GM23338 (cell line): ENCODE data around the gene TMCC1. TPM values are rescaled to one million over a fixed set of nuclear protein-coding genes. Genes with fewer than 3 reads are reported as not detected.
"Not testable (repeated sequence)": the region's sequence is repeated elsewhere in the genome, so short reads cannot be mapped to it uniquely, and the experiment has no call there.

ENCODE experiments used
- ATAC-seq: fragments of 200-7000 bp; cut with Tn5 transposase; 3 replicates; pipeline ENCODE4 v1.9.1; 2020
- DNase-seq: peaks from one replicate; pipeline ENCODE4 v3.0.0-alpha.2; 2015; ENCODE audit warnings: low spot score
- H2AFZ ChIP-seq: fragments of 200-600 bp; sonication (generic); 2 replicates; pipeline ENCODE4 v1.8.0; 2016; ENCODE audit warnings: antibody characterized with exemption, mild to moderate bottlenecking, moderate library complexity
- H3F3A ChIP-seq: fragments of 200-600 bp; sonication (generic); replicated peaks from 2 replicates; pipeline ENCODE4 v1.8.0; 2017; ENCODE audit warnings: antibody characterized with exemption, mixed run types, low read depth
- H3K27ac ChIP-seq: fragments of 200-600 bp; sonication (generic); 2 replicates; pipeline ENCODE4 v1.6.1; 2016; ENCODE audit warnings: low read depth
- H3K27me3 ChIP-seq: fragments of 200-600 bp; sonication (generic); 2 replicates; pipeline ENCODE4 v1.8.0; 2016; ENCODE audit warnings: mild to moderate bottlenecking, mixed run types, moderate library complexity; ENCODE audit not compliant: insufficient read depth
- H3K36me3 ChIP-seq: fragments of 200-600 bp; sonication (generic); 2 replicates; pipeline ENCODE4 v1.8.0; 2016; ENCODE audit warnings: mild to moderate bottlenecking; ENCODE audit not compliant: insufficient read depth
- H3K4me1 ChIP-seq: fragments of 200-600 bp; sonication (generic); 2 replicates; pipeline ENCODE4 v1.8.0; 2016; ENCODE audit warnings: mild to moderate bottlenecking, moderate library complexity; ENCODE audit not compliant: insufficient read depth
- H3K4me2 ChIP-seq: fragments of 200-600 bp; sonication (generic); 2 replicates; pipeline ENCODE4 v1.7.1; 2017; ENCODE audit warnings: mixed run types
- H3K4me3 ChIP-seq: fragments of 200-600 bp; sonication (generic); 2 replicates; pipeline ENCODE4 v1.6.1; 2016; ENCODE audit warnings: mixed run types
- H3K79me2 ChIP-seq: fragments of 200-600 bp; sonication (generic); replicated peaks from 2 replicates; pipeline ENCODE4 v1.8.0; 2017; ENCODE audit warnings: mild to moderate bottlenecking; ENCODE audit not compliant: insufficient read depth
- H3K9me2 ChIP-seq: fragments of 200-600 bp; sonication (generic); 2 replicates; pipeline ENCODE4 v1.8.0; 2017; ENCODE audit not compliant: insufficient read depth
- H4K20me1 ChIP-seq: fragments of 200-600 bp; sonication (generic); replicated peaks from 2 replicates; pipeline ENCODE4 v1.8.0; 2017; ENCODE audit warnings: mild to moderate bottlenecking; ENCODE audit not compliant: insufficient read depth
- H3K27ac Mint-ChIP-seq: 2 replicates; pipeline ENCODE4 v1.8.0; 2020; ENCODE audit warnings: inconsistent platforms, mild to moderate bottlenecking, moderate library complexity, mixed read lengths
- H3K27me3 Mint-ChIP-seq: 3 replicates; pipeline ENCODE4 v1.8.0; 2022; ENCODE audit warnings: low read depth, mild to moderate bottlenecking, moderate library complexity, mixed read lengths, inconsistent platforms; ENCODE audit not compliant: insufficient read depth, poor library complexity
- H3K36me3 Mint-ChIP-seq: 3 replicates; pipeline ENCODE4 v1.8.0; 2021; ENCODE audit warnings: low read depth, mild to moderate bottlenecking, inconsistent platforms, moderate library complexity, mixed read lengths
- H3K4me1 Mint-ChIP-seq: 3 replicates; pipeline ENCODE4 v1.8.0; 2020; ENCODE audit warnings: mild to moderate bottlenecking, inconsistent platforms, mixed read lengths
- H3K4me3 Mint-ChIP-seq: 3 replicates; pipeline ENCODE4 v1.8.0; 2021; ENCODE audit warnings: moderate library complexity, mild to moderate bottlenecking, inconsistent platforms, mixed read lengths
- H3K9me3 Mint-ChIP-seq: 3 replicates; pipeline ENCODE4 v1.8.0; 2020; ENCODE audit warnings: moderate library complexity, mild to moderate bottlenecking, inconsistent platforms, mixed read lengths
- EZH2 ChIP-seq: fragments of 200-600 bp; sonication (generic); IDR thresholded peaks from one replicate; pipeline ENCODE4 v1.8.0; 2017; ENCODE audit warnings: antibody characterized with exemption, mild to moderate bottlenecking, low read depth; ENCODE audit not compliant: unreplicated experiment
- POLR2AphosphoS5 ChIP-seq: IDR thresholded peaks from 2 replicates; pipeline ENCODE4 v1.6.1; 2016; ENCODE audit warnings: antibody characterized with exemption, low read depth
- STAT1 ChIP-seq: IDR thresholded peaks from one replicate; pipeline ENCODE4 v1.6.1; 2016; ENCODE audit warnings: antibody characterized with exemption; ENCODE audit not compliant: unreplicated experiment
- polyA plus RNA-seq: library from polyadenylated mRNA; unstranded; fragments of >200 nt; fragmentation: Nextera tagmentation; extraction: Ambion mirVana; gene quantifications from 2 replicates; pipeline ENCODE4 v1.2.1, GENCODE V29; 2016
- total RNA-seq: library from RNA; depleted of rRNA; stranded (reverse); fragments of >200 nt; shearing (Covaris generic); gene quantifications from 2 replicates; pipeline ENCODE4 v1.2.3, GENCODE V29; 2014
- TF ChIP-seq, protein P1 (sequence below): fragments of 250-450 bp; sonication (Bioruptor Pico); IDR thresholded peaks from 2 replicates; pipeline ENCODE4 v1.5.0; 2020; ENCODE audit warnings: mild to moderate bottlenecking, moderate library complexity
- TF ChIP-seq, protein P2 (sequence below): IDR thresholded peaks from 2 replicates; pipeline ENCODE4 v1.6.1; 2016; ENCODE audit warnings: antibody characterized with exemption
- TF ChIP-seq, protein P3 (sequence below), 2 experiments: fragments of 200-600 bp in 1 of 2; sonication (generic) in 1 of 2; conservative IDR thresholded peaks; 2 replicates each; pipeline versions ENCODE4 v1.5.1 to v1.6.1; 2016 to 2017; ENCODE audit warnings: antibody characterized with exemption in 2 of 2, low read depth in 2 of 2, mild to moderate bottlenecking in 2 of 2, moderate library complexity in 1 of 2

The TMCC1 gene
- total and polyA plus RNA-seq, 2 experiments from 2014 or later: 8.2 to 18.4 TPM

DNA sequence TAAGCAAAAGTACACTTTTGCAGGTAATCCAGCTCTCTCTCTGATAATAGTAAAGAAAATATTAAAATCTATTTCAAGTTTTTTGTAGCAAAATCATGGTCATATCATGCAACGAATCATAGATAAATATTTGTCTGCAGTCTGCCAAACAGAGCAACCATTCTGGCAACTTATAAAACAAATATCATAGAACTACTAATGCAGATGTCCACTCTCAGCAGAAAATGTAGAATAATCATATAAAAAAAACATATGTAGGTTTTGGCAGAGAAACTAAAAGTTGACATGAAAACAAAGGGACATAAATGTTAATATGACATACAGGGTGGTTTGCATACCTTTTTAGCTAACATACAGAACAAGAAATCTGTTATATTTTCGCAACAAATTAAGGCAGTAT, 12.2 kb downstream of the TMCC1 start (continued):
- TF ChIP-seq, protein P1, sequence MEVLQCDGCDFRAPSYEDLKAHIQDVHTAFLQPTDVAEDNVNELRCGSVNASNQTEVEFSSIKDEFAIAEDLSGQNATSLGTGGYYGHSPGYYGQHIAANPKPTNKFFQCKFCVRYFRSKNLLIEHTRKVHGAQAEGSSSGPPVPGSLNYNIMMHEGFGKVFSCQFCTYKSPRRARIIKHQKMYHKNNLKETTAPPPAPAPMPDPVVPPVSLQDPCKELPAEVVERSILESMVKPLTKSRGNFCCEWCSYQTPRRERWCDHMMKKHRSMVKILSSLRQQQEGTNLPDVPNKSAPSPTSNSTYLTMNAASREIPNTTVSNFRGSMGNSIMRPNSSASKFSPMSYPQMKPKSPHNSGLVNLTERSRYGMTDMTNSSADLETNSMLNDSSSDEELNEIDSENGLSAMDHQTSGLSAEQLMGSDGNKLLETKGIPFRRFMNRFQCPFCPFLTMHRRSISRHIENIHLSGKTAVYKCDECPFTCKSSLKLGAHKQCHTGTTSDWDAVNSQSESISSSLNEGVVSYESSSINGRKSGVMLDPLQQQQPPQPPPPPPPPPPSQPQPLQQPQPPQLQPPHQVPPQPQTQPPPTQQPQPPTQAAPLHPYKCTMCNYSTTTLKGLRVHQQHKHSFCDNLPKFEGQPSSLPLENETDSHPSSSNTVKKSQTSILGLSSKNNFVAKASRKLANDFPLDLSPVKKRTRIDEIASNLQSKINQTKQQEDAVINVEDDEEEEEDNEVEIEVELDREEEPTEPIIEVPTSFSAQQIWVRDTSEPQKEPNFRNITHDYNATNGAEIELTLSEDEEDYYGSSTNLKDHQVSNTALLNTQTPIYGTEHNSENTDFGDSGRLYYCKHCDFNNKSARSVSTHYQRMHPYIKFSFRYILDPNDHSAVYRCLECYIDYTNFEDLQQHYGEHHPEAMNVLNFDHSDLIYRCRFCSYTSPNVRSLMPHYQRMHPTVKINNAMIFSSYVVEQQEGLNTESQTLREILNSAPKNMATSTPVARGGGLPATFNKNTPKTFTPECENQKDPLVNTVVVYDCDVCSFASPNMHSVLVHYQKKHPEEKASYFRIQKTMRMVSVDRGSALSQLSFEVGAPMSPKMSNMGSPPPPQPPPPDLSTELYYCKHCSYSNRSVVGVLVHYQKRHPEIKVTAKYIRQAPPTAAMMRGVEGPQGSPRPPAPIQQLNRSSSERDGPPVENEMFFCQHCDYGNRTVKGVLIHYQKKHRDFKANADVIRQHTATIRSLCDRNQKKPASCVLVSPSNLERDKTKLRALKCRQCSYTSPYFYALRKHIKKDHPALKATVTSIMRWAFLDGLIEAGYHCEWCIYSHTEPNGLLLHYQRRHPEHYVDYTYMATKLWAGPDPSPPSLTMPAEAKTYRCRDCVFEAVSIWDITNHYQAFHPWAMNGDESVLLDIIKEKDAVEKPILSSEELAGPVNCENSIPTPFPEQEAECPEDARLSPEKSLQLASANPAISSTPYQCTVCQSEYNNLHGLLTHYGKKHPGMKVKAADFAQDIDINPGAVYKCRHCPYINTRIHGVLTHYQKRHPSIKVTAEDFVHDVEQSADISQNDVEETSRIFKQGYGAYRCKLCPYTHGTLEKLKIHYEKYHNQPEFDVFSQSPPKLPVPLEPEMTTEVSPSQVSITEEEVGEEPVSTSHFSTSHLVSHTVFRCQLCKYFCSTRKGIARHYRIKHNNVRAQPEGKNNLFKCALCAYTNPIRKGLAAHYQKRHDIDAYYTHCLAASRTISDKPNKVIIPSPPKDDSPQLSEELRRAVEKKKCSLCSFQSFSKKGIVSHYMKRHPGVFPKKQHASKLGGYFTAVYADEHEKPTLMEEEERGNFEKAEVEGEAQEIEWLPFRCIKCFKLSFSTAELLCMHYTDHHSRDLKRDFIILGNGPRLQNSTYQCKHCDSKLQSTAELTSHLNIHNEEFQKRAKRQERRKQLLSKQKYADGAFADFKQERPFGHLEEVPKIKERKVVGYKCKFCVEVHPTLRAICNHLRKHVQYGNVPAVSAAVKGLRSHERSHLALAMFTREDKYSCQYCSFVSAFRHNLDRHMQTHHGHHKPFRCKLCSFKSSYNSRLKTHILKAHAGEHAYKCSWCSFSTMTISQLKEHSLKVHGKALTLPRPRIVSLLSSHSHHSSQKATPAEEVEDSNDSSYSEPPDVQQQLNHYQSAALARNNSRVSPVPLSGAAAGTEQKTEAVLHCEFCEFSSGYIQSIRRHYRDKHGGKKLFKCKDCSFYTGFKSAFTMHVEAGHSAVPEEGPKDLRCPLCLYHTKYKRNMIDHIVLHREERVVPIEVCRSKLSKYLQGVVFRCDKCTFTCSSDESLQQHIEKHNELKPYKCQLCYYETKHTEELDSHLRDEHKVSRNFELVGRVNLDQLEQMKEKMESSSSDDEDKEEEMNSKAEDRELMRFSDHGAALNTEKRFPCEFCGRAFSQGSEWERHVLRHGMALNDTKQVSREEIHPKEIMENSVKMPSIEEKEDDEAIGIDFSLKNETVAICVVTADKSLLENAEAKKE (CRISPR knock-in tag): no peak
- no peak for TF ChIP-seq POLR2AphosphoS5
- TF ChIP-seq, protein P2, sequence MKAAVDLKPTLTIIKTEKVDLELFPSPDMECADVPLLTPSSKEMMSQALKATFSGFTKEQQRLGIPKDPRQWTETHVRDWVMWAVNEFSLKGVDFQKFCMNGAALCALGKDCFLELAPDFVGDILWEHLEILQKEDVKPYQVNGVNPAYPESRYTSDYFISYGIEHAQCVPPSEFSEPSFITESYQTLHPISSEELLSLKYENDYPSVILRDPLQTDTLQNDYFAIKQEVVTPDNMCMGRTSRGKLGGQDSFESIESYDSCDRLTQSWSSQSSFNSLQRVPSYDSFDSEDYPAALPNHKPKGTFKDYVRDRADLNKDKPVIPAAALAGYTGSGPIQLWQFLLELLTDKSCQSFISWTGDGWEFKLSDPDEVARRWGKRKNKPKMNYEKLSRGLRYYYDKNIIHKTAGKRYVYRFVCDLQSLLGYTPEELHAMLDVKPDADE: no peak
- TF ChIP-seq EZH2: no peak

DNA sequence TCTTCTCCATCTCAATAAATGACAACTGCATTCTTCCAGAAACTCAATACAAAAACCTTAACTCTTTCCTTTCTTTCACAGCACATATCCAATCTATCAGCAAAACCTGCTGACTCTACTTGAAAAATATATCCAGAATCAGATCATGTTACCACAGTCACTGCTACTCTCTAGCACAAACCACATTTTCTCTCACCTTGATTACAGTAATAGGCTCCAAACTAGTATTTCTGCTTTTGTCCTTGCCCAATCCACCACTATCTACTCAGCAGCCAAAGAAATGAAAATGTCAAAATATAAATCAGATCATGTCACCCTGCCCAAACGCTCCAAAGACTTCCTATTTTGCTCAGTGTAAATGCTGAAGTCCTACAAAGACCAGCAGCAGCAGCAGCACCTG, 15.2 kb downstream of the TMCC1 start:
- Histone ChIP-seq H4K20me1 (peaks cover 32% of the 10 kb centered on the region), H3K27me3 (no peaks in the 10 kb centered on the region), H3K4me3 (no peak overlapping the region), H3K4me1 (no peaks in the 10 kb centered on the region), H3F3A (no peaks in the 10 kb centered on the region), H3K79me2 (peaks cover 67% of the 10 kb centered on the region), H3K36me3 (peaks cover 14% of the 10 kb centered on the region), H3K9me2 (no peaks in the 10 kb centered on the region), H3K4me2 (no peak overlapping the region), H2AFZ (no peak overlapping the region), H3K27ac (peak overlapping the region; percentile 21; the same call in 1 of the 2 replicates)
- no peak for ATAC-seq
- no peak for DNase-seq
- no peak overlapping the region for H3K27ac Mint-ChIP-seq
- H3K4me1 Mint-ChIP-seq: no peaks in the 10 kb centered on the region
- TF ChIP-seq, protein P3, sequence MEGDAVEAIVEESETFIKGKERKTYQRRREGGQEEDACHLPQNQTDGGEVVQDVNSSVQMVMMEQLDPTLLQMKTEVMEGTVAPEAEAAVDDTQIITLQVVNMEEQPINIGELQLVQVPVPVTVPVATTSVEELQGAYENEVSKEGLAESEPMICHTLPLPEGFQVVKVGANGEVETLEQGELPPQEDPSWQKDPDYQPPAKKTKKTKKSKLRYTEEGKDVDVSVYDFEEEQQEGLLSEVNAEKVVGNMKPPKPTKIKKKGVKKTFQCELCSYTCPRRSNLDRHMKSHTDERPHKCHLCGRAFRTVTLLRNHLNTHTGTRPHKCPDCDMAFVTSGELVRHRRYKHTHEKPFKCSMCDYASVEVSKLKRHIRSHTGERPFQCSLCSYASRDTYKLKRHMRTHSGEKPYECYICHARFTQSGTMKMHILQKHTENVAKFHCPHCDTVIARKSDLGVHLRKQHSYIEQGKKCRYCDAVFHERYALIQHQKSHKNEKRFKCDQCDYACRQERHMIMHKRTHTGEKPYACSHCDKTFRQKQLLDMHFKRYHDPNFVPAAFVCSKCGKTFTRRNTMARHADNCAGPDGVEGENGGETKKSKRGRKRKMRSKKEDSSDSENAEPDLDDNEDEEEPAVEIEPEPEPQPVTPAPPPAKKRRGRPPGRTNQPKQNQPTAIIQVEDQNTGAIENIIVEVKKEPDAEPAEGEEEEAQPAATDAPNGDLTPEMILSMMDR (conservative IDR thresholded peaks at IDR 0.05; ENCODE audit: low read depth in 2 of 2): no peak
- no peak for TF ChIP-seq STAT1
- no peak for TF ChIP-seq POLR2AphosphoS5
- no peaks in the 10 kb centered on the region for H3K9me3 Mint-ChIP-seq
- no peak overlapping the region for H3K4me3 Mint-ChIP-seq
- H3K36me3 Mint-ChIP-seq: peaks cover 33% of the 10 kb centered on the region; the same call in 2 of the 3 replicates
- H3K27me3 Mint-ChIP-seq: no peaks in the 10 kb centered on the region

DNA sequence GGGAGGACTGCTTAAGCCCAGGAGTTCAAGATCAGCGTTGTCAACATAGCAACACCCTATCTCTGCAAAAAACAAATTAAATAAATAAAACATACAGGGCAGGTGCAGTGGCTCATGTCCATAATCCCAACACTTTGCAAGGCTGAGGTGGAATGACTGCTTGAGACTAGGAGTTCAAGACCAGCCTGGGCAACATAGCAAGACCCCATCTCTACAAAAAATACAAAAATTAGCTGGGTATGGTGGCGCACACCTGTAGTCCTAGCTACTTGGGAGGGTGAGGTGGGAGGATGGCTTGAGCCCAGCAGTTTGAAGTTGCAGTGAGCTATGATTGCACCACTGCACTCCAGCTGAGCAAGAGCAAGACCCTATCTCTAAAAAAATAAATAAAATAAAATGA, 19.0 kb downstream of the TMCC1 start:
- H3K4me3 Mint-ChIP-seq, H3K4me2 ChIP-seq, H3K4me1 ChIP-seq, H3K27ac Mint-ChIP-seq, H3K27me3 Mint-ChIP-seq, ATAC-seq, H3K4me3 ChIP-seq, H3K4me1 Mint-ChIP-seq, H3K9me2 ChIP-seq, H3K27me3 ChIP-seq, H3K27ac ChIP-seq, H3K9me3 Mint-ChIP-seq, H3F3A ChIP-seq, H2AFZ ChIP-seq, DNase-seq: not testable (repeated sequence)
- Histone ChIP-seq H3K36me3 (peaks cover 14% of the 10 kb centered on the region), H3K79me2 (peaks cover 50% of the 10 kb centered on the region), H4K20me1 (peaks cover 20% of the 10 kb centered on the region)
- peaks cover 27% of the 10 kb centered on the region; the same call in 2 of the 3 replicates for H3K36me3 Mint-ChIP-seq
